Fibroblast of lung (primary cell): ENCODE measurements around the gene CALHM1. TPM values are rescaled to one million over a fixed set of nuclear protein-coding genes. Genes with fewer than 3 reads are reported as not detected.
"Not testable (repeated sequence)": the region's sequence is repeated elsewhere in the genome, so short reads cannot be mapped to it uniquely, and the experiment has no call there.

Experiments used
- DNase-seq, 2 donors: peaks; one replicate each; pipeline versions ENCODE4 v3.0.0 to v3.0.0-alpha.2; 2010; ENCODE audit warnings: low read depth in 2 of 2
- H2AFZ ChIP-seq: 2 replicates; pipeline ENCODE4 v1.5.1; 2012; ENCODE audit warnings: low read length, control low read depth, inconsistent platforms
- H3K27ac ChIP-seq: 2 replicates; pipeline ENCODE4 v1.5.1; 2011; ENCODE audit warnings: low read length, control low read depth; ENCODE audit not compliant: insufficient read depth
- H3K27me3 ChIP-seq: 2 replicates; pipeline ENCODE4 v1.5.1; 2011; ENCODE audit warnings: mild to moderate bottlenecking, low read length; ENCODE audit not compliant: control insufficient read depth, insufficient read depth
- H3K36me3 ChIP-seq: 2 replicates; pipeline ENCODE4 v1.5.1; 2011; ENCODE audit warnings: low read length; ENCODE audit not compliant: control insufficient read depth, insufficient read depth
- H3K4me1 ChIP-seq: 2 replicates; pipeline ENCODE4 v1.5.1; 2011; ENCODE audit warnings: low read length; ENCODE audit not compliant: control insufficient read depth, insufficient read depth; ENCODE audit errors: extremely low read depth
- H3K4me2 ChIP-seq: 2 replicates; pipeline ENCODE4 v1.5.1; 2011; ENCODE audit warnings: low read length, control low read depth; ENCODE audit not compliant: insufficient read depth; ENCODE audit errors: extremely low read depth
- H3K4me3 ChIP-seq, 4 experiments: fragments of 200-600 bp in 1 of 4; sonication (generic) in 1 of 4; replicated peaks in 1 of 4; 2 replicates each; pipeline ENCODE4 v1.5.1; 2011 to 2016; ENCODE audit warnings: low read length in 4 of 4, low read depth in 3 of 4, mild to moderate bottlenecking in 3 of 4, control low read depth in 2 of 4, inconsistent platforms in 1 of 4, mixed read lengths in 1 of 4; ENCODE audit not compliant: insufficient read depth in 1 of 4; ENCODE audit errors: control extremely low read depth in 1 of 4
- H3K79me2 ChIP-seq: 2 replicates; pipeline ENCODE4 v1.5.1; 2012; ENCODE audit warnings: mild to moderate bottlenecking, low read length, inconsistent platforms; ENCODE audit not compliant: control insufficient read depth, insufficient read depth
- H3K9ac ChIP-seq: 2 replicates; pipeline ENCODE4 v1.5.1; 2011; ENCODE audit warnings: mild to moderate bottlenecking, low read length, control low read depth; ENCODE audit not compliant: insufficient read depth
- H3K9me3 ChIP-seq: 2 replicates; pipeline ENCODE4 v1.5.1; 2012; ENCODE audit warnings: low read depth, low read length; ENCODE audit not compliant: control insufficient read depth, insufficient read depth
- H4K20me1 ChIP-seq: 2 replicates; pipeline ENCODE4 v1.5.1; 2011; ENCODE audit warnings: low read length; ENCODE audit not compliant: control insufficient read depth, insufficient read depth; ENCODE audit errors: extremely low read depth
- CTCF ChIP-seq, 2 donors: IDR thresholded peaks in 1 of 2; conservative IDR thresholded peaks in 1 of 2; 1 replicate in 1 of 2; 2 replicates in 1 of 2; pipeline ENCODE4 v1.5.1; 2011 to 2012; ENCODE audit warnings: low read length in 2 of 2, control low read depth in 1 of 2, inconsistent platforms in 1 of 2, low read depth in 1 of 2, mild to moderate bottlenecking in 1 of 2
- EZH2 ChIP-seq: IDR thresholded peaks from 2 replicates; pipeline ENCODE4 v1.5.1; 2012; ENCODE audit warnings: low read length, control low read depth, mild to moderate bottlenecking; ENCODE audit errors: missing control alignments
- polyA plus RNA-seq, 2 donors: library from polyadenylated mRNA; depleted of rRNA in 1 of 2; stranded (reverse) in 1 of 2; unstranded in 1 of 2; fragments of >200 nt; gene quantifications; 2 replicates each; pipeline ENCODE4 v1.2.1, GENCODE V29; 2011 to 2012; ENCODE audit warnings: missing spikeins in 1 of 2
- total RNA-seq: library from RNA; depleted of rRNA; stranded (reverse); fragments of >200 nt; gene quantifications from 2 replicates; pipeline ENCODE4 v1.2.1, GENCODE V29; 2014

The CALHM1 gene
- total and polyA plus RNA-seq, 2 donors (not counting 1 experiment from before 2014, with no cell fraction given): not detected

- H3K4me2 ChIP-seq: no peak overlapping the region
- H4K20me1 ChIP-seq: no peaks in the 10 kb centered on the region
- H3K27me3 ChIP-seq: peaks cover 21% of the 10 kb centered on the region
- H3K4me1 ChIP-seq: no peaks in the 10 kb centered on the region
- H3K4me3 ChIP-seq: no peak overlapping the region
- no peaks in the 10 kb centered on the region for H3K79me2 ChIP-seq
- no peak for DNase-seq
- no peaks in the 10 kb centered on the region for H3K9me3 ChIP-seq
- no peak for TF ChIP-seq EZH2
- no peak for TF ChIP-seq CTCF (conservative IDR thresholded peaks at IDR 0.05 in 1 of 2, IDR thresholded peaks at IDR 0.05 in 1 of 2; ENCODE audit: low read depth in 1 of 2, low read length in 2 of 2)
- no peaks in the 10 kb centered on the region for H3K36me3 ChIP-seq
- no peak overlapping the region for H3K9ac ChIP-seq
- no peak overlapping the region for H3K27ac ChIP-seq
- H2AFZ ChIP-seq: no peak overlapping the region
These were observed 47.4 kb upstream of the CALHM1 start for GRCh38 chr10:103506061-103506460.

- H3K4me3 ChIP-seq: no peak overlapping the region
- TF ChIP-seq EZH2 (no peak), CTCF (conservative IDR thresholded peaks at IDR 0.05 in 1 of 2, IDR thresholded peaks at IDR 0.05 in 1 of 2; ENCODE audit: low read depth in 1 of 2, low read length in 2 of 2) (no peak)
- H3K4me1 ChIP-seq: no peaks in the 10 kb centered on the region
- no peak overlapping the region for H3K27ac ChIP-seq
- no peaks in the 10 kb centered on the region for H4K20me1 ChIP-seq
- H3K36me3 ChIP-seq: no peaks in the 10 kb centered on the region
- no peak overlapping the region for H2AFZ ChIP-seq
- no peak overlapping the region for H3K9ac ChIP-seq
- no peaks in the 10 kb centered on the region for H3K9me3 ChIP-seq
- H3K4me2 ChIP-seq: no peak overlapping the region
- no peaks in the 10 kb centered on the region for H3K79me2 ChIP-seq
- DNase-seq: peak; percentile 84 to 98
- peaks cover 30% of the 10 kb centered on the region for H3K27me3 ChIP-seq
These were observed 45.6 kb upstream of the CALHM1 start for GRCh38 chr10:103504181-103504783.

GRCh38 chr10:103503777-103504176, 45.1 kb upstream of the CALHM1 start:
- peaks cover 35% of the 10 kb centered on the region for H3K27me3 ChIP-seq
- H3K4me1 ChIP-seq, H4K20me1 ChIP-seq, H3K9ac ChIP-seq, H3K27ac ChIP-seq, H3K4me3 ChIP-seq, H3K9me3 ChIP-seq, H3K4me2 ChIP-seq, DNase-seq, H3K36me3 ChIP-seq, H2AFZ ChIP-seq, H3K79me2 ChIP-seq: not testable (repeated sequence)
